ENCODE results near the gene PM20D2.

Gene PM20D2

DNA sequence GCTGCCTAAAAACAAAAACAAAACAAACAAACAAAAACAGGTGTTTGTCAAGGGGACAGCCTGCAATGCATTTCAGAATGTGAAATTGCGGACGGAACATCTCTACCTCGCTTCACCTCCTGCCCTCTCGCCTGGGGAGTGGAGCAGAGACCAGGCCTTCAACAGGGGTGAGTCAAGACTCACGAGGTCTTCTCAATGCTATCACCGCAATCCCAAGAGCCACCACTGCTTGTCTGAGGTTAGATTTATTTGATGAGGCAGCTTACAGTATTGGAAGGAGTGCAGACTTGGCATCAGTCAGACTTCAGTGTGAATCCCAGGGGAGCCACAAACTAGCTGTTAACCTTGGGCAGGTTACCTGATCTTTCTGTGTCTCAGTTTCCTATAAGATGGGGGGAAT lies 63.6 kb downstream of the PM20D2 start:
- no peak for DNase-seq

DNA sequence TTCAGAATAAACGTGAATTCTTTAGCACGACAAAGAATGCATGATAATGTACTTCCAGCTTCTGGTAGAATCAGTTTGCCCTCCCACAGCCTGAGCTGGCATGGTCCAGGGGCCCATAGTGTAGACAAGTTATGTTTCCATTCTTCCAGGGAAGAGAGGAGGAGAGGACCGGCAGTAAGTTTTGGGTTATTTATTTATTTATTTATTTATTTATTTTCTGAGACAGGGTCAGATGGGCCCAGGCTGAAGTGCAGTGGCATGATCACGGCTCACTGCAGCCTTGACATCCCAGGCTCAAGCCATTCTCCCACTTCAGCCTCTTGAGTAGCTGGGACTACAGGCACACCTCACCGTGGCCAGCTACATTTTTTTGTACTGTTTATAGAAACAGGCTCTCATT lies 66.6 kb downstream of the PM20D2 start:
- DNase-seq: no peak

DNA sequence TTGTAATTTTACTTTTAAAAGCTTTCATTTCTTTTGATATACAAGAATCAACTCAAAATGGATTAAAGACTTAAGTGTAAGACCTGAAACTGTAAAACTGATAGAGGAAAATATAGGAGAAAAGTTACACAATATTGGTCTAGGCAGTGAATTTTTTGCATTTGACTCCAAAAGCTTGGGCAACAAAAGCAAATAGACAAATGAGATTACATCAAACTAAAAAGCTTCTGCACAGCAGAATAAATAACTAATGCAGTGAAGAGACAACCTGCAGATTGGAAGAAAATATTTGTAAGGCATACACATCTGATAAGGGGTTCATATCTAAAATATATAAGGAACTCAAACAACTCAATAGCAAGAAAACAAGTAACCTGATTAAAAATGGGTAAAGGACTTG lies 68.3 kb downstream of the PM20D2 start:
- no peak for DNase-seq

Measured in HCEC 1CT (cell line).